Dedifferentiated amniotic fluid mesenchymal stem cell (primary cell): Measurements from ENCODE around the gene RAB30.
"Not testable (repeated sequence)": the region's sequence is repeated elsewhere in the genome, so short reads cannot be mapped to it uniquely, and the experiment has no call there.

Experiments used
- DNase-seq: peaks from one replicate; pipeline ENCODE4 v3.0.0-alpha.2; 2016; ENCODE audit errors: extremely low spot score

The RAB30 gene

GRCh38 chr11:82944198-82944597 lies 127.5 kb downstream of the RAB30 start:
- DNase-seq, result no peak

GRCh38 chr11:82943430-82943829 lies 128.3 kb downstream of the RAB30 start:
- not testable (repeated sequence) for DNase-seq

GRCh38 chr11:82942376-82942775 lies 129.3 kb downstream of the RAB30 start:
- DNase-seq, result no peak

GRCh38 chr11:82939456-82939855 lies 132.2 kb downstream of the RAB30 start:
- DNase-seq, result no peak

- DNase-seq, result no peak
These were observed 134.1 kb downstream of the RAB30 start for GRCh38 chr11:82937554-82937953.

GRCh38 chr11:82936261-82936660 lies 135.4 kb downstream of the RAB30 start:
- no peak for DNase-seq

- DNase-seq, result no peak
These were observed 139.1 kb downstream of the RAB30 start for GRCh38 chr11:82932564-82932963.

GRCh38 chr11:82930734-82931133 lies 141.0 kb downstream of the RAB30 start:
- peak; percentile 4 for DNase-seq

- DNase-seq, result no peak
These were observed 141.5 kb downstream of the RAB30 start for GRCh38 chr11:82930229-82930628.

GRCh38 chr11:82929121-82929520 lies 142.6 kb downstream of the RAB30 start:
- DNase-seq, result no peak

- peak; percentile 64 for DNase-seq
These were observed 144.3 kb downstream of the RAB30 start for GRCh38 chr11:82927264-82927880.

GRCh38 chr11:82924522-82925224 lies 147.0 kb downstream of the RAB30 start:
- DNase-seq, result no peak
